A673 (cell line): ENCODE measurements around the gene SSX4. TPM values are rescaled to one million over a fixed set of nuclear protein-coding genes. Genes with fewer than 3 reads are reported as not detected.
"Not testable (repeated sequence)": the region's sequence is repeated elsewhere in the genome, so short reads cannot be mapped to it uniquely, and the experiment has no call there.

Source experiments
- Bru-seq: library from RNA; stranded (reverse); fragments of 400-500 nt; gene quantifications from one replicate; lab custom pipeline; 2021; lab: Mats Ljungman, UMichigan
- BruChase-seq, 2 experiments: library from RNA; stranded (reverse); fragments of 400-500 nt; gene quantifications; one replicate each; lab custom pipeline; 2021; lab: Mats Ljungman, UMichigan
- BruUV-seq: library from RNA; stranded (reverse); fragments of 400-500 nt; replicated peaks from 2 replicates; lab custom pipeline; 2021; lab: Mats Ljungman, UMichigan
- CTCF ChIA-PET: fragments of 300-600 bp; sonication (Branson Sonifier 250); formaldehyde crosslinking; loops from one replicate; lab custom pipeline; 2022; ENCODE audit warnings: antibody characterized with exemption; lab: Charles Lee
- POLR2A ChIA-PET: fragments of 300-600 bp; sonication (Branson Sonifier 250); formaldehyde crosslinking; loops from one replicate; lab custom pipeline; 2022; ENCODE audit warnings: antibody characterized with exemption; ENCODE audit not compliant: low non-redundant PET; lab: Charles Lee
- DNase-seq: peaks from one replicate; pipeline ENCODE4 v3.0.0-alpha.2; 2015; ENCODE audit warnings: low spot score
- H3K27ac ChIP-seq: fragments of 200-600 bp; sonication (generic); 2 replicates; pipeline ENCODE4 v1.5.1; 2016; ENCODE audit warnings: mixed run types, low read depth, mild to moderate bottlenecking, mixed read lengths, antibody characterized with exemption, low read length; ENCODE audit not compliant: poor library complexity, severe bottlenecking
- H3K27me3 ChIP-seq: fragments of 200-600 bp; sonication (generic); replicated peaks from 2 replicates; pipeline ENCODE4 v1.6.1; 2017; ENCODE audit warnings: mixed run types, low read depth, mild to moderate bottlenecking, mixed read lengths, antibody characterized with exemption, low read length; ENCODE audit not compliant: insufficient read depth, poor library complexity
- H3K36me3 ChIP-seq: fragments of 200-600 bp; sonication (generic); 2 replicates; pipeline ENCODE4 v1.6.1; 2016; ENCODE audit warnings: mixed run types, mild to moderate bottlenecking, mixed read lengths, antibody characterized with exemption, low read length; ENCODE audit not compliant: insufficient read depth, poor library complexity, severe bottlenecking
- H3K4me1 ChIP-seq: fragments of 200-600 bp; sonication (generic); 2 replicates; pipeline ENCODE4 v1.6.1; 2017; ENCODE audit warnings: mixed run types, mild to moderate bottlenecking, mixed read lengths, antibody characterized with exemption, low read length; ENCODE audit not compliant: insufficient read depth, poor library complexity, severe bottlenecking
- H3K4me3 ChIP-seq: fragments of 200-600 bp; sonication (generic); 2 replicates; pipeline ENCODE4 v1.5.1; 2016; ENCODE audit warnings: low read depth, mixed run types, mild to moderate bottlenecking, mixed read lengths, low read length; ENCODE audit not compliant: poor library complexity, severe bottlenecking
- H3K9me3 ChIP-seq: fragments of 200-600 bp; sonication (generic); 2 replicates; pipeline ENCODE4 v1.6.1; 2016; ENCODE audit warnings: mixed run types, low read depth, mild to moderate bottlenecking, mixed read lengths, antibody characterized with exemption, low read length; ENCODE audit not compliant: poor library complexity, severe bottlenecking
- CTCF ChIP-seq: fragments of 300-800, 200-600 bp; sonication (generic); conservative IDR thresholded peaks from 2 replicates; pipeline ENCODE4 v1.5.1; 2017; ENCODE audit warnings: low read depth, mild to moderate bottlenecking, antibody characterized with exemption, low read length, moderate library complexity, mixed read lengths
- EZH2 ChIP-seq: fragments of 200-600 bp; sonication (generic); IDR thresholded peaks from 2 replicates; pipeline ENCODE4 v1.6.1; 2017; ENCODE audit warnings: borderline replicate concordance, low read depth, mild to moderate bottlenecking, mixed read lengths, antibody characterized with exemption, low read length; ENCODE audit not compliant: poor library complexity, severe bottlenecking
- intact Hi-C: fragments of 100-400 bp; cut with micrococcal nuclease; formaldehyde crosslinking; loops from one replicate; pipeline ENCODE4 v1.10.0; 2022; ENCODE audit not compliant: unreplicated experiment
- long read RNA-seq: library from polyadenylated mRNA; stranded (forward); transcript quantifications from one replicate; pipeline ENCODE4 v2.0.0, GENCODE V29; 2022
- total RNA-seq: library from RNA; stranded (reverse); gene quantifications from 2 replicates; pipeline ENCODE4 v1.2.3, GENCODE V29; 2021

Gene SSX4, protein sequence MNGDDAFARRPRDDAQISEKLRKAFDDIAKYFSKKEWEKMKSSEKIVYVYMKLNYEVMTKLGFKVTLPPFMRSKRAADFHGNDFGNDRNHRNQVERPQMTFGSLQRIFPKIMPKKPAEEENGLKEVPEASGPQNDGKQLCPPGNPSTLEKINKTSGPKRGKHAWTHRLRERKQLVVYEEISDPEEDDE
- total RNA-seq (not detected in 2 replicates), Bru-seq, nascent RNA (not detected), BruChase-seq, experiment 1, labeled RNA remaining after a 2-hour chase (percentile 4 among the genes with signal in this experiment), BruChase-seq, experiment 2, labeled RNA remaining after a 6-hour chase (not detected)
- long read RNA-seq, result 0 reads

DNA sequence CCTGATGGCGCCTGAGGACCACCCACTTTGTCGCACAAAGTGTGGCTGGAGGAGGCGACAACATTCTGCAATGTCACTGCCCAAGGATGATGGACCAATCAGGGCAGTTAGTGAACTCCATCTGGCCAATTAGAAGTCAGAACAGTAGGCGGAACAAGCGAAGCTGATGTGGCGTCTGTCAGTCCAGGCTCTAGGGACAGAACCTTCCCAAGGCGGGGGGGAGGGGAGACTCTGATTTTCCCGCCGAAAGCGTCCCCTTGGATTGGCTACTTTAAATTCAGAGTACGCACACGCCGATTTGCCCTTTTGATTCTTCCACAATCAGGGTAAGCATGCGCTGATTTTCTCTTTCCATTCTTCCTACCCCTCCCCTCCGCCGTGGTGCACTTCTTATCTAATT lies at the start of gene SSX4:
Gene SSX4, plus strand, starts transcription at position 301 of the 400 bp plus-strand sequence. CDS start 515 bp downstream, outside the sequence.
- intact Hi-C loops, H3K9me3 ChIP-seq, H3K27ac ChIP-seq, H3K27me3 ChIP-seq, CTCF ChIA-PET, H3K36me3 ChIP-seq, H3K4me1 ChIP-seq, POLR2A ChIA-PET, H3K4me3 ChIP-seq, DNase-seq, BruUV-seq: not testable (repeated sequence)

DNA sequence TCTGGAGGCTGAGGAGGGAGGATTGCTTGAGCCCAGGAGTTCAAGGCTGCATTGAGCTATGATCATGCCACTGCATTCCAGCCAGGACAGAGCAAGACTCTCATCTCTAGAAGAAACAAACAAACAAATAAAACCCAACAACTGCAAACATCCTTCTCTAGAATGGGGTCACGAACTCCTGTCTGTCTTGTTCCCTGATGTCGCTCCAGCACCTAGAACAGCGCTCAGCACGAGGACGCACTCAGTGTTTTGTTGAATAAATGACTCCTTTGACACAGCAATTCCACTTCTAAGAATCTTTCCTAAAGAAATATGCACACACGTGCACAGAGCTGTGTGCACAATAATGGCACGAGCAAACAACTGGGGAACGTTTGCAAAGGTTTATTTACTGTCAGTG lies 37.3 kb upstream of the SSX4 start:
- H3K36me3 ChIP-seq, H3K9me3 ChIP-seq, H3K4me3 ChIP-seq, H3K4me1 ChIP-seq, intact Hi-C loops, DNase-seq, POLR2A ChIA-PET, BruUV-seq, H3K27me3 ChIP-seq, CTCF ChIA-PET, H3K27ac ChIP-seq: not testable (repeated sequence)

- H3K27me3 ChIP-seq, POLR2A ChIA-PET, CTCF ChIA-PET, H3K9me3 ChIP-seq, H3K27ac ChIP-seq, H3K4me3 ChIP-seq, H3K4me1 ChIP-seq, BruUV-seq, H3K36me3 ChIP-seq, DNase-seq, intact Hi-C loops: not testable (repeated sequence)
Observed at GRCh38 chrX:48356315-48357094, 26.8 kb upstream of the SSX4 start, which contains the start of gene SSX3. Gene SSX3, minus strand, starts transcription at chrX:48356703. Its CDS starts 1,454 bp downstream, at chrX:48355249.

GRCh38 chrX:48357681-48358080 lies 25.7 kb upstream of the SSX4 start:
- CTCF ChIA-PET, result no interaction called here
- TF ChIP-seq EZH2 (no peak), CTCF (no peak)
- Histone ChIP-seq H3K9me3 (no peaks in the 10 kb centered on the region), H3K4me3 (no peak overlapping the region), H3K27ac (no peak overlapping the region), H3K4me1 (no peaks in the 10 kb centered on the region), H3K36me3 (no peaks in the 10 kb centered on the region), H3K27me3 (no peaks in the 10 kb centered on the region)
- intact Hi-C loops, result no loop called here
- POLR2A ChIA-PET, result no interaction called here
- BruUV-seq, result no TSS peak
- DNase-seq, result no peak

DNA sequence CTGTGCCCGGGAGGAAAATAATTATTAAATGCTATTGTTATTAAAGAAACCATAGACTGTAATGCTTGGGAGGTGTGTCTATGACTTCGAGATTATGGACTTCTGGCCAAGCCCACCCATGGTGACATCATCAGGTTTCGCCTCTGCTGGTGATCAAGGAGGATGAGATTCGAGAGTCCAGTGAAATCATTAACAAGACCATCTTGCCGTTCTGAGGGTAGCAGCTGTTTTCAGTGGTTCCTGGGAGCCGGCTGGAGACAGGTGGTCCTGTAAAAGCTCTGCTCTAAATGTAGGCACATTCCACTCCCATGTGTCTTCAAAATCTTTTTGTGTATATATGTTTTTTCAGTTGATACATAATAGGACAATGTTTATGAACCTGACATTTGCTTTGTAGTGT lies 24.1 kb upstream of the SSX4 start:
- H3K27me3 ChIP-seq, H3K36me3 ChIP-seq, H3K4me3 ChIP-seq, BruUV-seq, POLR2A ChIA-PET, H3K4me1 ChIP-seq, intact Hi-C loops, H3K27ac ChIP-seq, H3K9me3 ChIP-seq, CTCF ChIA-PET, DNase-seq: not testable (repeated sequence)

DNA sequence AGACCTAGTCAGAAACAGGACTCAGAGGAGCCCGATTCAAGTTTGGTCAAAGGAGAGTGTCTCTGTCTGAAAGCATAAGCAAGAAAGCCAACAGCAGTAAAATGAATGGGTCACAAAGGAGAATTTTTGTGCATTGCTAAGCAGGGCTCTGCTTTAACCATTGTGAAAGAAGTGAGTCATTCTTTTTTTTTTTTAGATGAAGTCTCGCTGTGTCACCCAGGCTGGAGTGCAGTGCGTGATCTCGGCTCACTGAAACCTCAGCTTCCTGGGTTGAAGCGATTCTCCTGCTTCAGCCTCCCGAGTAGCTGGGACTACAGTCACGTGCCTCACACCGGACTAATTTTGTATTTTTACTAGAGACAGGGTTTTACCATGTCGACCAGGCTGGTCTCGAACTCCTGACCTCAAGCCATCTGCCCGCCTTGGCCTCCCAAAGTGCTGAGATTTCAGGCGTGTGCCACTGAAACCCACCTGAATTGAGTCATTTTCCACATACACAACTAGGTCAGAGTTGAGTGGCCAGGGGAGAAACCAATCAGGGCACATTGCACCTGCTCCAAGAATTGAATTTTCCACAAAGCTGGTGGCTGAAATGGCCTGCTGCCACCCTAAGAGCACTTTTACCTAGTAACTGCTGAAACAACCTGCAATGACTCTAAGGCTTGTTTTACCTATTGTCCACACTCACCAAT lies 15.5 kb upstream of the SSX4 start:
- BruUV-seq, H3K4me3 ChIP-seq, DNase-seq, H3K9me3 ChIP-seq, H3K27ac ChIP-seq, intact Hi-C loops, POLR2A ChIA-PET, H3K36me3 ChIP-seq, CTCF ChIA-PET, H3K4me1 ChIP-seq, H3K27me3 ChIP-seq: not testable (repeated sequence)
